ENCODE results near the gene LBHD2. TPM values are rescaled to one million over a fixed set of nuclear protein-coding genes. Genes with fewer than 3 reads are reported as not detected.

LBHD2 gene
- total RNA-seq, 4 donors from 2014 or later = not detected

DNA sequence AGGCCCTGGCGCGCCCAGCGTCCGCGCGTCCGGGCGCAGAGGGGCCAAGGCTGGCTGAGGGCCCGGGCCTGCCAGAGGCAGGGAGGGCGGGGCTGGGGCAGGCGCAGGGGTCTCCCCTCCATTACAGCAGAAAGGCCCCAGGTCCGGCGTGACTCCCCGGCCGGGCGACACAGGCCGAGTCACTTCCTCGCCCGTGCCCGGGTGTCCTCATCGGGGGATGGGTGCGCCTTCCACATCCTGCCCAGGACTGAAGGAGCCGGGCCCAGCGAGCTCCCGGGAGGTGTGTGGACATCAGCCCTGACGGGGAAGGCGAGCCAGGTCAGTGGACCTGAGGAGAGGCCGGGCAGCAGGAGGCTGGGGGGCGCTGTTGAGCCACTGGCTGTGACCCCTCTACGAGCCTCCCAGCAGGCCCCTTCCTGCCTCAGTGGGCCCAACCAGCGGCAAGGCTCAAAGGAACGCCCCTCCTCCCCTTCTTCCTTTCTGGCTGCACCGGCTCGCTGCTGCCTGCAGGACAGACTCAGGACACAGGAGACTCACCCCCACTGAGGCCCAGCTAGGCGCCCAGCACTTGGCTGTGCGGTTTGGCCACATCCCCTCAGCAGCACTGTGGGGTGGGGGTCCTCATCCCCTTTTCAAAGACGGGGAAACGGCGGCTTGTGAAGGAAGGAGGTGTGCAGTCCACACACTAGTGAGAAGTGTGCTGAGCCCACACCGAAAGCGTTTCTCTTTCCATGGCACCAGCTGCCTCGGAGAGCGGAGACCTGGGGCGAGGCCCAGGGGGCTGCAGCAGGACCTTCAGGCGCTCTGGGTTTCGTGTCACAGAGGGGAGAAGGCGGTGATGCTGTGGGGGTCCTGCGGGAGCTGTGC is 39.9 kb downstream of the LBHD2 start:
- DNase-seq = peak; percentile 44 to 47
- intact Hi-C loops (cut with DNase I) = no loop called here
- no peaks in the 10 kb centered on the region for H3K36me3 ChIP-seq
- WGBS, 2 donors = 40 to 53% methylated on average over 22 to 24 of the region's 48 CpGs
- peak overlapping the region in 2 of 3 donors; percentile 35 to 49 for H3K4me3 ChIP-seq (replicated peaks in 1 of 3)
- H3K27me3 ChIP-seq = no peaks in the 10 kb centered on the region
- peak in 1 of 2 donors; percentile 0 for TF ChIP-seq POLR2A (IDR thresholded peaks at IDR 0.05)
- TF ChIP-seq, protein P1, sequence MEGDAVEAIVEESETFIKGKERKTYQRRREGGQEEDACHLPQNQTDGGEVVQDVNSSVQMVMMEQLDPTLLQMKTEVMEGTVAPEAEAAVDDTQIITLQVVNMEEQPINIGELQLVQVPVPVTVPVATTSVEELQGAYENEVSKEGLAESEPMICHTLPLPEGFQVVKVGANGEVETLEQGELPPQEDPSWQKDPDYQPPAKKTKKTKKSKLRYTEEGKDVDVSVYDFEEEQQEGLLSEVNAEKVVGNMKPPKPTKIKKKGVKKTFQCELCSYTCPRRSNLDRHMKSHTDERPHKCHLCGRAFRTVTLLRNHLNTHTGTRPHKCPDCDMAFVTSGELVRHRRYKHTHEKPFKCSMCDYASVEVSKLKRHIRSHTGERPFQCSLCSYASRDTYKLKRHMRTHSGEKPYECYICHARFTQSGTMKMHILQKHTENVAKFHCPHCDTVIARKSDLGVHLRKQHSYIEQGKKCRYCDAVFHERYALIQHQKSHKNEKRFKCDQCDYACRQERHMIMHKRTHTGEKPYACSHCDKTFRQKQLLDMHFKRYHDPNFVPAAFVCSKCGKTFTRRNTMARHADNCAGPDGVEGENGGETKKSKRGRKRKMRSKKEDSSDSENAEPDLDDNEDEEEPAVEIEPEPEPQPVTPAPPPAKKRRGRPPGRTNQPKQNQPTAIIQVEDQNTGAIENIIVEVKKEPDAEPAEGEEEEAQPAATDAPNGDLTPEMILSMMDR (IDR thresholded peaks at IDR 0.05) = peak in 1 of 6 experiments; percentile 34
- H3K9me3 ChIP-seq = no peaks in the 10 kb centered on the region
- H3K27ac ChIP-seq = peak overlapping the region; percentile 79 to 93 (median 85)
- peaks cover 35 to 79% of the 10 kb centered on the region in 2 donors for H3K4me1 ChIP-seq

DNA sequence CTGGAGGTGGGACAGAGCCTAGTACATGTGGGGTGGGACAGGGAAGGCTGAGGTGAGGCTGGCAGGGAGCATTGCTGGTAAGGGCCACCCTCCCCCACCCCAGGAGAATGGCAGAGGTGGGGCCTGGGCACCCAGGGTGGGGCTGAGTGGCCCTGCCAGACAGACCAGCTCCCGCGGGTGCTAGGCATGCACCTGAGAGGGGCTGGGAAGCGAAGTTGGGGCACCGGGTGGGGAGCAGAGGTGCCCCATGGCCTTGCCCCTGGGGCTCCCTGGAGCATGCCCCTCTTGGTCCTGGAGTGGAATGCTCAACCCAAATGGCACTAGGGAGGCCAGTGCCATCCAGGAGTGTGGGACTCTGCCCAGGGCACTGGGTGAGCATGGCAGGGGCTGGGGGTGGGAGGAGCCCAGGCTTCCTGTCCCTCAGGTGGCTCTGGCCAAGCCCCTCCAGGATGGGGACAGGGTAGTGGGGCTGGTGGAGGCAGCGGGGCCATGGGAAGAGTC is 40.5 kb downstream of the LBHD2 start:
- Histone ChIP-seq H3K36me3 (no peaks in the 10 kb centered on the region), H3K4me3 (replicated peaks in 1 of 3) (peak overlapping the region in 1 of 3 donors; percentile 49), H3K27ac (no peak overlapping the region), H3K4me1 (peaks cover 42 to 83% of the 10 kb centered on the region in 2 donors), H3K27me3 (no peaks in the 10 kb centered on the region), H3K9me3 (no peaks in the 10 kb centered on the region)
- DNase-seq = no peak
- 90 to 100% methylated on average over 1 to 5 of the region's 5 CpGs for WGBS, 2 donors
- no peak for TF ChIP-seq POLR2A (IDR thresholded peaks at IDR 0.05)
- TF ChIP-seq, protein P1 (IDR thresholded peaks at IDR 0.05) = no peak
- intact Hi-C loops (cut with DNase I) = no loop called here

DNA sequence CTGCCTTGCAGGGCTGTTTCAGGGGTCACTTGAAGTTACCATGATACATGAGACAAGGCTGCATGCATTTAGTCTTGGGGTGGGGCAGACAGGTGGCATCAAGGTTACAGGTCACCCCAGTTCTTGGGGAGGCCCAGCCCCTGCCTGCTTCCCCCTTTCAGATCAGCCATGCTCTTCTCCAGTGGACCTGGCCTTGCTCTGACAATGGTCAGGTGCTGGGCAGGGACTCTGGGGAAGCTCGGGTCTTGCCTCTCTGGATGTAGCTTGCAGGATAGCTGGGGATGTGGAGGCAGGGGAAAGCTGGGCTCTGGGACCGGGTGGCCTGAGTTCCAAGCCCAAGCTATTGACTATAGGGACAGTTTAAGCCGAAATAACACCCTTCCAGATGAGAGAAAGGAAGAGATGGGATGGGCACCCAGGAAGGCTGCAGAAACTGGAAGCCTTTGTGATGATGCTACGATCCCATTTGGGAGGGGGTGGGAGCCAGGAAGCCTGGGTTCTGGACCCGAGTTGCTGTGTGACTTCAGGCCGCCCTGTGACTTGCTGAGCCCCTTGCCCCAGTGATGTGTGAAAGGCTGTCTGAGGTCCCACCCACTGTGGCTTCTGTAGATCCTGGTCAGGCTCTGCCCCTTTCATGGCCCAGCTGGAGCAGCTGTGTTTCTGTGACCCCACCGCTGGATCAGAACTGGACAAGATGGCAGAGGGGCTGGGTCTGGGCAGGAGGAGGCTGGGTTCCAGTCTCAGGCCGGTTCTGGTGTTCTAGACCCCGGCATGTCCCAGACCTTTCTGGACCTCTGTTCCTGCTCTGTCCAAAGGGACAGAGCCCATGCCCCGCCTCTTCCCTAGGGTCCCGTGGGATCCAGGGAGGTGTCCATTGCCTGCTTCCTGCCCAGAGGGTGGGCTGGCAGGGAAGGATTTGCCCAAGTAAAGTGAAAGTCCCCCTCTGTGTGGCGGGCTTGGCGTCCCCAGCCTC is 41.4 kb downstream of the LBHD2 start:
- Histone ChIP-seq H3K4me1 (peaks cover 46 to 91% of the 10 kb centered on the region in 2 donors), H3K4me3 (replicated peaks in 1 of 3) (peak overlapping the region in 1 of 3 donors; percentile 2), H3K36me3 (no peaks in the 10 kb centered on the region), H3K27ac (no peak overlapping the region), H3K27me3 (no peaks in the 10 kb centered on the region), H3K9me3 (no peaks in the 10 kb centered on the region)
- DNase-seq = no peak
- no peak for TF ChIP-seq POLR2A (IDR thresholded peaks at IDR 0.05)
- TF ChIP-seq, protein P1 (IDR thresholded peaks at IDR 0.05) = no peak
- intact Hi-C loops (cut with DNase I) = no loop called here
- 90 to 97% methylated on average over 8 to 12 of the region's 13 CpGs for WGBS, 2 donors

DNA sequence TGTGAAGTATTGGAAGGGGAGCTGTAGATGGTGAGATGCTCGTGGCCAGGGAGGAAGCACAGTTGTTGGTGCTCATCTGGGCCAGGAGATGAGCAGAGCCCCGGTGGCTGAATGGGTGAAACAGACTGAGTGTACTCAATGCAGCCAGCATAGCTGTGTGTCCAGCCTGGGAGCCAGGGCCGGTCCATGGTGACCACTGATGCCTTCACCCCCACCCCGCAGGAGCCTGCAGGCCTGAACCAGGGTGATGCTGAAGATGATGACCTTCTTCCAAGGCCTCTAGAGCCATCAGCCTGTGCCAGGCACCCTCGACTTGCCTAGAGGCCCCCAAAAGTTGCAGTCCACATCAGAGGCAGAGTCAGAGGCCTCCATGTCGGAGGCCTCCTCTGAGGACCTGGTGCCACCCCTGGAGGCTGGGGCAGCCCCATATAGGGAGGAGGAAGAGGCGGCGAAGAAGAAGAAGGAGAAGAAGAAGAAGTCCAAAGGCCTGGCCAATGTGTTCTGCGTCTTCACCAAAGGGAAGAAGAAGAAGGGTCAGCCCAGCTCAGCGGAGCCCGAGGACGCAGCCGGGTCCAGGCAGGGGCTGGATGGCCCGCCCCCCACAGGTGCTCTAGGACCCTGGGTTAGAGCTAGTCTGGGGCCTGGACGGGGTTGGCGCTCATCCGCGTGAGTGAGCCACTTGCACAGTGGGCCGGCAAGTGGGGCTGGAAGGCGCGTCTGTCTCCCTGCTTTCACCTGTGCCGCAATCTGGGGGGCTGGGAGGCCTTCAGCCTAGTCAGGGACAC is 42.3 kb downstream of the LBHD2 start:
- Histone ChIP-seq H3K27ac (peak overlapping the region in 1 of 3 donors; percentile 11), H3K4me3 (replicated peaks in 1 of 3) (peak overlapping the region in 1 of 3 donors; percentile 13), H3K36me3 (no peaks in the 10 kb centered on the region), H3K27me3 (no peaks in the 10 kb centered on the region), H3K4me1 (peaks cover 55 to 94% of the 10 kb centered on the region in 2 donors), H3K9me3 (no peaks in the 10 kb centered on the region)
- intact Hi-C loops (cut with DNase I) = no loop called here
- TF ChIP-seq POLR2A (IDR thresholded peaks at IDR 0.05) = no peak
- TF ChIP-seq, protein P1 (IDR thresholded peaks at IDR 0.05) = no peak
- DNase-seq = no peak
- WGBS, 2 donors = 73 to 79% methylated on average over 15 to 20 of the region's 22 CpGs

Data from thyroid gland (tissue), 4 donors.